A549 (cell line): ENCODE measurements around the gene MED13L.

Experiments used
- BHLHE40 ChIP-seq: IDR thresholded peaks from 2 replicates; pipeline ENCODE4 v1.6.1; 2012; ENCODE audit warnings: low read depth, low read length, inconsistent platforms
- EHF ChIP-seq: fragments of 250-450 bp; sonication (Bioruptor Pico); IDR thresholded peaks from 2 replicates; pipeline ENCODE4 v1.5.0; 2020; ENCODE audit warnings: mild to moderate bottlenecking
- EP300 ChIP-seq, 2 experiments: fragments of >200 bp; sonication (Bioruptor Twin); formaldehyde crosslinking; IDR thresholded peaks; 2 replicates in 1 of 2; 3 replicates in 1 of 2; pipeline ENCODE4 v1.6.1; 2016 to 2017
- ESRRA ChIP-seq: fragments of 150-350 bp; IDR thresholded peaks from 2 replicates; pipeline ENCODE4 v1.6.1; 2014; ENCODE audit warnings: mild to moderate bottlenecking, low read length, borderline replicate concordance
- FOXS1 ChIP-seq: fragments of 250-450 bp; sonication (Bioruptor Pico); IDR thresholded peaks from 2 replicates; pipeline ENCODE4 v1.5.0; 2020; ENCODE audit warnings: mild to moderate bottlenecking, moderate library complexity
- MAZ ChIP-seq: fragments of 150-350 bp; IDR thresholded peaks from 2 replicates; pipeline ENCODE4 v1.6.1; 2014; ENCODE audit warnings: antibody characterized with exemption, low read depth, low read length, borderline replicate concordance
- MYC ChIP-seq: IDR thresholded peaks from 2 replicates; pipeline ENCODE4 v1.6.1; 2012; ENCODE audit warnings: mild to moderate bottlenecking, inconsistent platforms, low read length, improper control_type of control experiment, borderline replicate concordance
- POLR2A ChIP-seq: IDR thresholded peaks from 2 replicates; pipeline ENCODE4 v1.6.1; 2012; ENCODE audit warnings: mild to moderate bottlenecking, low read length
- SMC3 ChIP-seq: fragments of >200 bp; sonication (Bioruptor Twin); formaldehyde crosslinking; IDR thresholded peaks from 3 replicates; pipeline ENCODE4 v1.6.1; 2018; ENCODE audit warnings: inconsistent platforms
- ZC3H11A ChIP-seq: fragments of 450-650 bp; IDR thresholded peaks from 2 replicates; pipeline ENCODE4 v1.6.1; 2014; ENCODE audit warnings: antibody characterized with exemption, mild to moderate bottlenecking
- TF ChIP-seq, protein P1 (sequence below): fragments of >200 bp; sonication (Bioruptor Twin); formaldehyde crosslinking; IDR thresholded peaks from 3 replicates; pipeline ENCODE4 v1.5.1; 2016
- TF ChIP-seq, protein P2 (sequence below): IDR thresholded peaks from 2 replicates; pipeline ENCODE4 v1.6.1; 2012
- TF ChIP-seq, protein P3 (sequence below): fragments of 200-600 bp; sonication (generic); IDR thresholded peaks from 2 replicates; pipeline ENCODE4 v1.6.1; 2016; ENCODE audit warnings: antibody characterized with exemption, mild to moderate bottlenecking, moderate library complexity

DNA sequence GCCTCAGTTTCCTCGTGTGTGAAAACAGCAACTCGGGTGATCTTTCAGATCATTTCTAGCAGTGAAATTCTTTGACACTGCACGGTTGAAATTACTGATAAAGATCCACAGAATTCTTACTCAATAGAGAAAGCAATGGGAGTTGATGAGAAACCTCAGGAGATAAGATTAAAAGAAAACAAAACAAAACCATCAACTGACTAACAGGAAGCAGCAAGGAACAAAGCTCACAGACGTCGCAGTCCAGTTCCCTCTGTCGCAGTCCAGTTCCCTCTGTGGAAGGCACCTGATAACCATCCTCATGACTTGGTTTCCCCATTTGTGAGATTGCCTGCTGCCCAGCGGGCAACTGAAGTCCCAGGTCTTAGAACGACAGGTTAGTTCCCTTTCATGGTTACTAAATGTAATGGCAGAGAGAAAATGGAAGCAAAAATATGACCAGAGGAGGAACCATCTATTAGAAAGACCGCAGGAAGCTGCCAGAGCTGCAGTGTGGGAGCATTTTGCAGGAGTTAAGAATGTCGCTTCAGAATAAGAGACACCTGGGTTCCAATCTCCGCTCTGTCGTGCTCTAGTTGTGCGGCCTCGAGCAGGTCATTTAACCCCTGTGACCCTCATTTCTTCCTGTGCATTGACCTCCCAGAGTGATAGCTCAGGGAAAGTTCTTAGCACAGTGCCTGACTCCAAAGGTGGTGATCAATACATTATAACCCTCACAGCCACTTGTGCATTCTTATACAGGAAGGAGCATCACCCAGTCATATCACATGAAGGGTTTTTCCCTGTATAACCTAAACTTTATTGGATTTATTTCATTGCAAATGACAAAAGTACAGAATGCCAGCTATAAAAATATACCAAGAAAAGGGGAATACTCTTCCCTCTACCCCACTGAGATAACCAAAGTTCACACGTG lies 5.1 kb upstream of the MED13L start:
- TF ChIP-seq, protein P1, sequence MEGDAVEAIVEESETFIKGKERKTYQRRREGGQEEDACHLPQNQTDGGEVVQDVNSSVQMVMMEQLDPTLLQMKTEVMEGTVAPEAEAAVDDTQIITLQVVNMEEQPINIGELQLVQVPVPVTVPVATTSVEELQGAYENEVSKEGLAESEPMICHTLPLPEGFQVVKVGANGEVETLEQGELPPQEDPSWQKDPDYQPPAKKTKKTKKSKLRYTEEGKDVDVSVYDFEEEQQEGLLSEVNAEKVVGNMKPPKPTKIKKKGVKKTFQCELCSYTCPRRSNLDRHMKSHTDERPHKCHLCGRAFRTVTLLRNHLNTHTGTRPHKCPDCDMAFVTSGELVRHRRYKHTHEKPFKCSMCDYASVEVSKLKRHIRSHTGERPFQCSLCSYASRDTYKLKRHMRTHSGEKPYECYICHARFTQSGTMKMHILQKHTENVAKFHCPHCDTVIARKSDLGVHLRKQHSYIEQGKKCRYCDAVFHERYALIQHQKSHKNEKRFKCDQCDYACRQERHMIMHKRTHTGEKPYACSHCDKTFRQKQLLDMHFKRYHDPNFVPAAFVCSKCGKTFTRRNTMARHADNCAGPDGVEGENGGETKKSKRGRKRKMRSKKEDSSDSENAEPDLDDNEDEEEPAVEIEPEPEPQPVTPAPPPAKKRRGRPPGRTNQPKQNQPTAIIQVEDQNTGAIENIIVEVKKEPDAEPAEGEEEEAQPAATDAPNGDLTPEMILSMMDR = no peak
- no peak for TF ChIP-seq MAZ
- TF ChIP-seq BHLHE40 = no peak
- TF ChIP-seq, protein P2, sequence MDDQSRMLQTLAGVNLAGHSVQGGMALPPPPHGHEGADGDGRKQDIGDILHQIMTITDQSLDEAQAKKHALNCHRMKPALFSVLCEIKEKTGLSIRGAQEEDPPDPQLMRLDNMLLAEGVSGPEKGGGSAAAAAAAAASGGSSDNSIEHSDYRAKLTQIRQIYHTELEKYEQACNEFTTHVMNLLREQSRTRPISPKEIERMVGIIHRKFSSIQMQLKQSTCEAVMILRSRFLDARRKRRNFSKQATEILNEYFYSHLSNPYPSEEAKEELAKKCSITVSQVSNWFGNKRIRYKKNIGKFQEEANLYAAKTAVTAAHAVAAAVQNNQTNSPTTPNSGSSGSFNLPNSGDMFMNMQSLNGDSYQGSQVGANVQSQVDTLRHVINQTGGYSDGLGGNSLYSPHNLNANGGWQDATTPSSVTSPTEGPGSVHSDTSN = no peak
- no peak for TF ChIP-seq MYC
- TF ChIP-seq SMC3 = no peak
- no peak for TF ChIP-seq POLR2A
- no peak for TF ChIP-seq ESRRA
- TF ChIP-seq FOXS1 (CRISPR knock-in tag) = no peak
- TF ChIP-seq, protein P3, sequence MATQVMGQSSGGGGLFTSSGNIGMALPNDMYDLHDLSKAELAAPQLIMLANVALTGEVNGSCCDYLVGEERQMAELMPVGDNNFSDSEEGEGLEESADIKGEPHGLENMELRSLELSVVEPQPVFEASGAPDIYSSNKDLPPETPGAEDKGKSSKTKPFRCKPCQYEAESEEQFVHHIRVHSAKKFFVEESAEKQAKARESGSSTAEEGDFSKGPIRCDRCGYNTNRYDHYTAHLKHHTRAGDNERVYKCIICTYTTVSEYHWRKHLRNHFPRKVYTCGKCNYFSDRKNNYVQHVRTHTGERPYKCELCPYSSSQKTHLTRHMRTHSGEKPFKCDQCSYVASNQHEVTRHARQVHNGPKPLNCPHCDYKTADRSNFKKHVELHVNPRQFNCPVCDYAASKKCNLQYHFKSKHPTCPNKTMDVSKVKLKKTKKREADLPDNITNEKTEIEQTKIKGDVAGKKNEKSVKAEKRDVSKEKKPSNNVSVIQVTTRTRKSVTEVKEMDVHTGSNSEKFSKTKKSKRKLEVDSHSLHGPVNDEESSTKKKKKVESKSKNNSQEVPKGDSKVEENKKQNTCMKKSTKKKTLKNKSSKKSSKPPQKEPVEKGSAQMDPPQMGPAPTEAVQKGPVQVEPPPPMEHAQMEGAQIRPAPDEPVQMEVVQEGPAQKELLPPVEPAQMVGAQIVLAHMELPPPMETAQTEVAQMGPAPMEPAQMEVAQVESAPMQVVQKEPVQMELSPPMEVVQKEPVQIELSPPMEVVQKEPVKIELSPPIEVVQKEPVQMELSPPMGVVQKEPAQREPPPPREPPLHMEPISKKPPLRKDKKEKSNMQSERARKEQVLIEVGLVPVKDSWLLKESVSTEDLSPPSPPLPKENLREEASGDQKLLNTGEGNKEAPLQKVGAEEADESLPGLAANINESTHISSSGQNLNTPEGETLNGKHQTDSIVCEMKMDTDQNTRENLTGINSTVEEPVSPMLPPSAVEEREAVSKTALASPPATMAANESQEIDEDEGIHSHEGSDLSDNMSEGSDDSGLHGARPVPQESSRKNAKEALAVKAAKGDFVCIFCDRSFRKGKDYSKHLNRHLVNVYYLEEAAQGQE = no peak
- TF ChIP-seq EHF (CRISPR knock-in tag) = no peak
- no peak for TF ChIP-seq ZC3H11A
- no peak for TF ChIP-seq EP300 (IDR thresholded peaks at IDR 0.05)
